ACC112 (cell line): ENCODE measurements around the gene SOX5.

Source experiments
- H2AFZ ChIP-seq: fragments of 200-600 bp; sonication (generic); one replicate; pipeline ENCODE4 v1.6.0; 2017; ENCODE audit warnings: antibody characterized with exemption, low read length; ENCODE audit not compliant: unreplicated experiment
- H3K27ac ChIP-seq: fragments of 200-600 bp; sonication (generic); 2 replicates; pipeline ENCODE4 v1.5.1; 2014; ENCODE audit warnings: low read depth, mild to moderate bottlenecking, antibody characterized with exemption, low read length, moderate library complexity
- H3K27me3 ChIP-seq: fragments of 200-600 bp; sonication (generic); 2 replicates; pipeline ENCODE4 v1.6.1; 2014; ENCODE audit warnings: mild to moderate bottlenecking, antibody characterized with exemption, low read length, moderate library complexity, mixed read lengths; ENCODE audit not compliant: insufficient read depth
- H3K36me3 ChIP-seq: fragments of 200-600 bp; sonication (generic); 2 replicates; pipeline ENCODE4 v1.6.1; 2016; ENCODE audit warnings: mild to moderate bottlenecking, antibody characterized with exemption, low read length, moderate library complexity, mixed read lengths; ENCODE audit not compliant: insufficient read depth
- H3K4me1 ChIP-seq: fragments of 200-600 bp; sonication (generic); one replicate; pipeline ENCODE4 v1.6.1; 2016; ENCODE audit warnings: low read length, mixed read lengths; ENCODE audit not compliant: insufficient read depth, unreplicated experiment, control insufficient read depth
- H3K4me3 ChIP-seq: fragments of 200-600 bp; sonication (generic); 2 replicates; pipeline ENCODE4 v1.5.1; 2014; ENCODE audit warnings: mild to moderate bottlenecking, low read depth, low read length
- H3K79me2 ChIP-seq: fragments of 200-600 bp; sonication (generic); one replicate; pipeline ENCODE4 v1.6.0; 2016; ENCODE audit warnings: low read length; ENCODE audit not compliant: control insufficient read depth, unreplicated experiment, insufficient read depth

SOX5 gene

GRCh38 chr12:23581913-23582312, 367.6 kb downstream of the SOX5 start:
- H3K4me1 ChIP-seq: no peaks in the 10 kb centered on the region
- no peak overlapping the region for H3K4me3 ChIP-seq
- no peaks in the 10 kb centered on the region for H3K27me3 ChIP-seq
- H3K79me2 ChIP-seq: no peaks in the 10 kb centered on the region
- H2AFZ ChIP-seq: no peak overlapping the region
- H3K27ac ChIP-seq: no peak overlapping the region
- H3K36me3 ChIP-seq: no peaks in the 10 kb centered on the region

GRCh38 chr12:23579257-23579656, 370.2 kb downstream of the SOX5 start:
- H3K36me3 ChIP-seq: no peaks in the 10 kb centered on the region
- no peaks in the 10 kb centered on the region for H3K27me3 ChIP-seq
- H3K27ac ChIP-seq: no peak overlapping the region
- no peak overlapping the region for H3K4me3 ChIP-seq
- H3K79me2 ChIP-seq: no peaks in the 10 kb centered on the region
- H3K4me1 ChIP-seq: no peaks in the 10 kb centered on the region
- H2AFZ ChIP-seq: no peak overlapping the region

GRCh38 chr12:23576372-23576771, 373.1 kb downstream of the SOX5 start:
- no peak overlapping the region for H3K27ac ChIP-seq
- H3K4me3 ChIP-seq: no peak overlapping the region
- H3K27me3 ChIP-seq: no peaks in the 10 kb centered on the region

GRCh38 chr12:23569356-23569755, 380.1 kb downstream of the SOX5 start:
- Histone ChIP-seq H3K4me1 (no peaks in the 10 kb centered on the region), H3K79me2 (no peaks in the 10 kb centered on the region), H3K36me3 (no peaks in the 10 kb centered on the region), H3K27me3 (no peaks in the 10 kb centered on the region), H2AFZ (no peak overlapping the region), H3K27ac (no peak overlapping the region), H3K4me3 (no peak overlapping the region)

More at GRCh38 chr12:23576372-23576771, 373.1 kb downstream of the SOX5 start:
- no peaks in the 10 kb centered on the region for H3K79me2 ChIP-seq
- H3K36me3 ChIP-seq: no peaks in the 10 kb centered on the region
- no peaks in the 10 kb centered on the region for H3K4me1 ChIP-seq
- H2AFZ ChIP-seq: no peak overlapping the region

- Histone ChIP-seq H3K27ac (no peak overlapping the region), H3K4me3 (no peak overlapping the region), H3K4me1 (no peaks in the 10 kb centered on the region), H3K36me3 (no peaks in the 10 kb centered on the region), H3K79me2 (no peaks in the 10 kb centered on the region), H2AFZ (no peak overlapping the region), H3K27me3 (no peaks in the 10 kb centered on the region)
Measured at GRCh38 chr12:23566133-23566532, 383.3 kb downstream of the SOX5 start.

- Histone ChIP-seq H3K4me3 (no peak overlapping the region), H2AFZ (no peak overlapping the region), H3K4me1 (no peaks in the 10 kb centered on the region), H3K79me2 (no peaks in the 10 kb centered on the region), H3K36me3 (no peaks in the 10 kb centered on the region), H3K27ac (no peak overlapping the region), H3K27me3 (no peaks in the 10 kb centered on the region)
Measured at GRCh38 chr12:23564451-23565152, 384.9 kb downstream of the SOX5 start.

- no peaks in the 10 kb centered on the region for H3K36me3 ChIP-seq
- H3K4me3 ChIP-seq: no peak overlapping the region
- no peaks in the 10 kb centered on the region for H3K4me1 ChIP-seq
- H3K27ac ChIP-seq: no peak overlapping the region
- no peaks in the 10 kb centered on the region for H3K27me3 ChIP-seq
- no peak overlapping the region for H2AFZ ChIP-seq
- H3K79me2 ChIP-seq: no peaks in the 10 kb centered on the region
Measured at GRCh38 chr12:23561364-23562345, 387.8 kb downstream of the SOX5 start.

GRCh38 chr12:23560611-23561010, 388.9 kb downstream of the SOX5 start:
- Histone ChIP-seq H2AFZ (no peak overlapping the region), H3K27me3 (no peaks in the 10 kb centered on the region), H3K27ac (no peak overlapping the region), H3K4me3 (no peak overlapping the region), H3K4me1 (no peaks in the 10 kb centered on the region), H3K79me2 (no peaks in the 10 kb centered on the region), H3K36me3 (no peaks in the 10 kb centered on the region)

- H3K4me3 ChIP-seq: no peak overlapping the region
- no peaks in the 10 kb centered on the region for H3K36me3 ChIP-seq
- H3K27me3 ChIP-seq: no peaks in the 10 kb centered on the region
- no peaks in the 10 kb centered on the region for H3K4me1 ChIP-seq
- H3K27ac ChIP-seq: no peak overlapping the region
- H2AFZ ChIP-seq: no peak overlapping the region
- H3K79me2 ChIP-seq: no peaks in the 10 kb centered on the region
Measured at GRCh38 chr12:23559268-23559753, 390.2 kb downstream of the SOX5 start.

- Histone ChIP-seq H3K79me2 (no peaks in the 10 kb centered on the region), H3K27ac (no peak overlapping the region), H3K36me3 (no peaks in the 10 kb centered on the region), H3K27me3 (no peaks in the 10 kb centered on the region), H2AFZ (no peak overlapping the region), H3K4me1 (no peaks in the 10 kb centered on the region), H3K4me3 (no peak overlapping the region)
Measured at GRCh38 chr12:23556661-23557060, 392.8 kb downstream of the SOX5 start.
